ENCODE measurements around the gene FAIM2.

FAIM2 gene

DNA sequence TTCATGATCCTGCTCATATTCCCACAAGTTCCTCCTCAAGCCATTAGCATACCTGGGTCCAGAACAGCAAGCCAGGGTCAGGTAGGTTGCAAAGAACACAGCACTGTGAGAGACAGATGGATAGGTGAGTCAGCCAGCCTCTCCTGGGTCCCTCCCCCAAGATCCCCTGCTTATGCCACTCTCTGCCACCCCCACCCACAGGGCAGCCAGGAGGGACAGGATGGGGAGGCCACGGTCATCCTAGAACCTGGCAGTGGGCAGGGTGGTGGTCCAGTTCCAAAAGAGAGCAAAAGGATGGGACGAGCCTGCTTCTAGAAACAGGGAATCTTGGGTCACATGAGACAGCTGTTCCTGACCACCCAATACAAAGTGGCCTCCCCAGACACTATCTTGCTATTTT lies 12.7 kb downstream of the FAIM2 start:
- DNase-seq (no peak), ATAC-seq (ENCODE audit: insufficient read depth, low read depth) (no peak)
- Histone ChIP-seq H3K36me3 (ENCODE audit: insufficient read depth, low read length) (no peaks in the 10 kb centered on the region), H3K27me3 (ENCODE audit: insufficient read depth, low read length, poor library complexity) (peaks cover 2% of the 10 kb centered on the region), H3K27ac (ENCODE audit: low read length) (no peak overlapping the region), H4K20me1 (ENCODE audit: insufficient read depth, low read length) (no peaks in the 10 kb centered on the region), H3K79me2 (ENCODE audit: insufficient read depth, low read length) (no peaks in the 10 kb centered on the region), H3K4me3 (ENCODE audit: low read depth in 1 of 2, low read length in 2 of 2) (no peak overlapping the region), H2AFZ (ENCODE audit: low read depth, low read length) (no peak overlapping the region), H3K4me2 (ENCODE audit: insufficient read depth, low read length) (no peak overlapping the region), H3K9ac (ENCODE audit: low read depth, low read length) (no peak overlapping the region), H3K9me3 (ENCODE audit: insufficient read depth, low read length, severe bottlenecking) (no peaks in the 10 kb centered on the region), H3K4me1 (ENCODE audit: insufficient read depth, low read length) (no peaks in the 10 kb centered on the region)
- no peak for TF ChIP-seq CTCF (IDR thresholded peaks at IDR 0.05; ENCODE audit: borderline replicate concordance, extremely low read depth, low read length, poor library complexity, severe bottlenecking)
- TF ChIP-seq EZH2 (IDR thresholded peaks at IDR 0.05; ENCODE audit: borderline replicate concordance, low read depth, low read length, severe bottlenecking), result no peak

- Histone ChIP-seq H3K27me3 (ENCODE audit: insufficient read depth, low read length, poor library complexity) (peaks cover 2% of the 10 kb centered on the region), H3K27ac (ENCODE audit: low read length) (no peak overlapping the region), H3K4me1 (ENCODE audit: insufficient read depth, low read length) (no peaks in the 10 kb centered on the region), H3K4me3 (ENCODE audit: low read depth in 1 of 2, low read length in 2 of 2) (no peak overlapping the region), H3K36me3 (ENCODE audit: insufficient read depth, low read length) (no peaks in the 10 kb centered on the region), H3K79me2 (ENCODE audit: insufficient read depth, low read length) (no peaks in the 10 kb centered on the region), H3K9ac (ENCODE audit: low read depth, low read length) (no peak overlapping the region), H4K20me1 (ENCODE audit: insufficient read depth, low read length) (no peaks in the 10 kb centered on the region), H2AFZ (ENCODE audit: low read depth, low read length) (no peak overlapping the region), H3K4me2 (ENCODE audit: insufficient read depth, low read length) (no peak overlapping the region), H3K9me3 (ENCODE audit: insufficient read depth, low read length, severe bottlenecking) (no peaks in the 10 kb centered on the region)
- TF ChIP-seq CTCF (IDR thresholded peaks at IDR 0.05; ENCODE audit: borderline replicate concordance, extremely low read depth, low read length, poor library complexity, severe bottlenecking) (no peak), EZH2 (IDR thresholded peaks at IDR 0.05; ENCODE audit: borderline replicate concordance, low read depth, low read length, severe bottlenecking) (no peak)
- no peak for DNase-seq
- no peak for ATAC-seq (ENCODE audit: insufficient read depth, low read depth)
Measured at GRCh38 chr12:49890096-49890461, 13.6 kb downstream of the FAIM2 start.

DNA sequence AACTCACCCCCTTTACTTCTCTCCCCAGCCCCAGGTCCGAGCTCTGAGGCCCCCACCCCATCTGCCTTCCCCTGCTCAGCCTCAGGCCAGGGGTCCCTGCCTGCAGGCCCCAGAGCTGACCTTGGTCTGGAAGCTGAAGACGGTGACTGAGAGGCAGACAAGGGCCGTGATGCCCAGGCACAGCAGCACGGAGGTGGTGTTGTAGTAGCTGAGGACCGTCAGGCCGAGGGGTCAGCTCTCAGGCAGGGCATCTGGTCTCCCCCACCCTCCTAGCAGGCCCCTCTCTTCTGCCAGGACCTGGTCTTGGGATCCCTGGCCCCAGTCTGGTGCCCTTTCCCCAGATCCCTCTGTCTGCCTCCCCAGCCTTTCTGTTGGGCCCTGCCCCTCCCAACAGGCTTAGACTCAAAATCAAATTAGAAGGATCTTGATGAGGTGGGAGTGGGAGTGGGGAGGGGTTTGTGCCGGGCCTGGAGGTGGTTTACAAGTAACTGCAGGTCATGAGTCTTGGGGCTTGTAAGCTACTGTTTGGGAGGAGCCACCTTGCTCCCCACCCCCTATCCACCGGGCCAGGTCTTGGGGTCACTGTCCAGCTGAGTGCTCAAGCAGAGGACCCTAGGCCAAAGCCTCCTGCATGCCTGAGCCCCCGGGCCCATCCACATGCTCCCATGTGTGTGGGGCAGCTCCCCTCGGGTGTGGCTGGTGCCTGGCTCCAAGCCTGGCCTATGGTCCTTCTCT lies 14.2 kb downstream of the FAIM2 start:
- Histone ChIP-seq H3K4me3 (ENCODE audit: low read depth in 1 of 2, low read length in 2 of 2) (no peak overlapping the region), H3K9me3 (ENCODE audit: insufficient read depth, low read length, severe bottlenecking) (no peaks in the 10 kb centered on the region), H3K79me2 (ENCODE audit: insufficient read depth, low read length) (no peaks in the 10 kb centered on the region), H3K36me3 (ENCODE audit: insufficient read depth, low read length) (no peaks in the 10 kb centered on the region), H2AFZ (ENCODE audit: low read depth, low read length) (no peak overlapping the region), H3K4me1 (ENCODE audit: insufficient read depth, low read length) (no peaks in the 10 kb centered on the region), H3K27me3 (ENCODE audit: insufficient read depth, low read length, poor library complexity) (peaks cover 2% of the 10 kb centered on the region), H4K20me1 (ENCODE audit: insufficient read depth, low read length) (no peaks in the 10 kb centered on the region), H3K27ac (ENCODE audit: low read length) (no peak overlapping the region), H3K9ac (ENCODE audit: low read depth, low read length) (no peak overlapping the region), H3K4me2 (ENCODE audit: insufficient read depth, low read length) (no peak overlapping the region)
- DNase-seq (no peak), ATAC-seq (ENCODE audit: insufficient read depth, low read depth) (no peak)
- TF ChIP-seq CTCF (IDR thresholded peaks at IDR 0.05; ENCODE audit: borderline replicate concordance, extremely low read depth, low read length, poor library complexity, severe bottlenecking), result no peak
- TF ChIP-seq EZH2 (IDR thresholded peaks at IDR 0.05; ENCODE audit: borderline replicate concordance, low read depth, low read length, severe bottlenecking), result no peak
